Measurements from ENCODE around the gene PIK3R3. TPM values are rescaled to one million over a fixed set of nuclear protein-coding genes. Genes with fewer than 3 reads are reported as not detected.

PIK3R3 gene
- total and polyA plus RNA-seq, 9 of the 15 experiments (the other 6 are each of a cell fraction or from before 2014, with no cell fraction given) = 1.4 to 7.7 (median 4.6) TPM

- TF ChIP-seq, protein P1, sequence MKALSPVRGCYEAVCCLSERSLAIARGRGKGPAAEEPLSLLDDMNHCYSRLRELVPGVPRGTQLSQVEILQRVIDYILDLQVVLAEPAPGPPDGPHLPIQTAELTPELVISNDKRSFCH (CRISPR knock-in tag; IDR thresholded peaks at IDR 0.05) = no peak
- TF ChIP-seq, protein P1 (tag; IDR thresholded peaks at IDR 0.05) = no peak
- TF ChIP-seq ZNF707 (CRISPR knock-in tag; conservative IDR thresholded peaks at IDR 0.05) = no peak
- no peak for TF ChIP-seq ESRRB (CRISPR knock-in tag; IDR thresholded peaks at IDR 0.05; ENCODE audit: borderline replicate concordance)
- TF ChIP-seq HDAC6 (IDR thresholded peaks at IDR 0.05; ENCODE audit: low read depth, low read length) = no peak
- no peak for TF ChIP-seq CREBBP (IDR thresholded peaks at IDR 0.05; ENCODE audit: low read depth, low read length)
- TF ChIP-seq PPARD (CRISPR knock-in tag; IDR thresholded peaks at IDR 0.05) = no peak
- no peak for TF ChIP-seq ZMIZ1 (IDR thresholded peaks at IDR 0.05; ENCODE audit: low read depth in 2 of 2, low read length in 2 of 2)
- TF ChIP-seq BACH1 (tag; IDR thresholded peaks at IDR 0.05) = no peak
- TF ChIP-seq C11orf30 (IDR thresholded peaks at IDR 0.05; ENCODE audit: low read depth) = no peak
- TF ChIP-seq MXI1 (IDR thresholded peaks at IDR 0.05; ENCODE audit: low read depth, low read length) = no peak
- no peak for TF ChIP-seq KDM4B (IDR thresholded peaks at IDR 0.05; ENCODE audit: borderline replicate concordance in 2 of 2, low read depth in 1 of 2)
- TF ChIP-seq ZNF398 (CRISPR knock-in tag; IDR thresholded peaks at IDR 0.05) = no peak
- no peak for TF ChIP-seq NR2C1 (IDR thresholded peaks at IDR 0.05)
- TF ChIP-seq NR2C1 (tag; IDR thresholded peaks at IDR 0.05) = peak; percentile 12; the same call in 1 of the 2 replicates
- peak; percentile 66 for TF ChIP-seq GABPA (tag; conservative IDR thresholded peaks at IDR 0.05; ENCODE audit: low read depth)
- no peak for TF ChIP-seq NCOR1 (IDR thresholded peaks at IDR 0.05)
- no peak for TF ChIP-seq KAT7 (CRISPR knock-in tag; IDR thresholded peaks at IDR 0.05; ENCODE audit: borderline replicate concordance)
- TF ChIP-seq, protein P2, sequence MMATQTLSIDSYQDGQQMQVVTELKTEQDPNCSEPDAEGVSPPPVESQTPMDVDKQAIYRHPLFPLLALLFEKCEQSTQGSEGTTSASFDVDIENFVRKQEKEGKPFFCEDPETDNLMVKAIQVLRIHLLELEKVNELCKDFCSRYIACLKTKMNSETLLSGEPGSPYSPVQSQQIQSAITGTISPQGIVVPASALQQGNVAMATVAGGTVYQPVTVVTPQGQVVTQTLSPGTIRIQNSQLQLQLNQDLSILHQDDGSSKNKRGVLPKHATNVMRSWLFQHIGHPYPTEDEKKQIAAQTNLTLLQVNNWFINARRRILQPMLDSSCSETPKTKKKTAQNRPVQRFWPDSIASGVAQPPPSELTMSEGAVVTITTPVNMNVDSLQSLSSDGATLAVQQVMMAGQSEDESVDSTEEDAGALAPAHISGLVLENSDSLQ (IDR thresholded peaks at IDR 0.05) = no peak
- TF ChIP-seq ETV1 (tag; conservative IDR thresholded peaks at IDR 0.05; ENCODE audit: low read depth) = peak; percentile 63
- TF ChIP-seq U2AF1 (optimal IDR thresholded peaks at IDR 0.05; ENCODE audit: low read depth, low read length) = no peak
Measured at GRCh38 chr1:46065405-46065804, 67.0 kb downstream of the PIK3R3 start (continued).

All from K562 (cell line).